GM18909 (cell line): ENCODE results near the gene GSN.

Source experiments
- ATAC-seq: cut with Tn5 transposase; IDR thresholded peaks from one replicate; pipeline ENCODE4 v1.9.1; 2021; ENCODE audit warnings: mild to moderate bottlenecking; ENCODE audit not compliant: unreplicated experiment, poor library complexity

Gene GSN

GRCh38 chr9:121317737-121318630 lies 50.0 kb downstream of the GSN start:
- no peak for ATAC-seq

GRCh38 chr9:121318631-121319382 lies 50.8 kb downstream of the GSN start:
- ATAC-seq: no peak

- no peak for ATAC-seq
These were observed 51.4 kb downstream of the GSN start for GRCh38 chr9:121319383-121319780.

GRCh38 chr9:121321016-121321503 lies 53.1 kb downstream of the GSN start:
- ATAC-seq: no peak

DNA sequence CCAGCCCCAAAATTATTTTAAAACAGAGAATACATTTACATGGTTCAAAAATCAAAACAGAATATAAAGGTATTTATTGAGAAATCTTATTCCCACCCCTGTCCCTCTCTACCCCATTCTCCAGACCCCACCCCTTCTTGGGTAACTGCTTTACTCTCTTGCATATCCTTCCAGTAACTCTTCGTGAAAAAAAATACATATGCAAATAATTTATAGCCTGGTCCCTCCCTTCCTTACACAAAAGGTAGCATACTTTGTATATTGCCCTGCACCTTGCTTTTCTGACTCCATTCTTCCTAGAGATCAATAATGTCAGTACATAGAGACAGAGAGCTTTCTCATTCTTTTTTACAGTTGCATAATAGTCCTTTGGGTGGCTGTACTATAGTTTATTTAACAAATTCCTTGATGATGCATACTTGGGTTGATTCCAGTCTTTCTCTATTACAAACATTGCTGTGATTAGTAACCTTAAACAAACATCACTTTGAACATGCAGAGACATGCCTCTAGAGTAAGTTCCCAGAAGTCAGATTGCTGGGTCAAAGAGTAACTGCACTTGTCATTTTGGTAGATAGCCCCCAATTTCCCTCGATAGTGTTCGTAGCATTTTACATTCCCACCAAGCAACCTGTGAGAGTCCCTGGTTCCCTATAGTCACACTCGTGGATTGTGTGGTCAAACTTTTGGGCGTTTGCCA lies 54.2 kb downstream of the GSN start:
- no peak for ATAC-seq

GRCh38 chr9:121322737-121323448 lies 54.9 kb downstream of the GSN start:
- no peak for ATAC-seq

DNA sequence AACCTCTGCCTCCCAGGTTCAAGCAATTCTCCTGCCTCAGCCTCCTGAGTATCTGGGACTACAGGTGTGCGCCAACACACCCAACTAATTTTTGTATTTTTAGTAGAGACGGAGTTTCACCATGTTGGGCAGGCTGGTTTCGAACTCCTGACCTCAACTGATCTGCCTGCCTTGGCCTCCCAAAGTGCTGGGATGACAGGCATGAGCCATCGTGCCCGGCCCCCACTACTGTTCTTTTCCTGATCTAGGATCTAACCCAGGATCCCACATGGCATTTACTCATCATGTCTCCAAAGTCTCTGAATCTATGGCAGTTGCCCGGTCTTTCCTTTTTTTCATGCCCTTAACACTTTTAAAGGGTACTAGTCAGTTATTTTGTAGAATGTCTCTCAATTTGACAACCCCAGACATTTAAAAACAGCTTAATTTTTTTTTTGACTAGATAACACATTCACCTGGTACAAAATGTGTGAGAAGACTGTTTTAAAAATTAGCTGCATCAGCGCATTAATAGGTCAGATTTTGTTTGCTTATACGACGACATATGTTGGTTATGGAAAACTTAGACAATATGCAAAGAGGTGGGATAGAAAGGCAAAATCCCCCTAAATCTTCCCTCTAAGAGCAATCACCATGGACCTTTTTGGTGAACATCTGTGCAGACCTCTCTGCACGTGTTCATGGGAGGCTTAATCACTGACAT lies 55.6 kb downstream of the GSN start:
- ATAC-seq: no peak

DNA sequence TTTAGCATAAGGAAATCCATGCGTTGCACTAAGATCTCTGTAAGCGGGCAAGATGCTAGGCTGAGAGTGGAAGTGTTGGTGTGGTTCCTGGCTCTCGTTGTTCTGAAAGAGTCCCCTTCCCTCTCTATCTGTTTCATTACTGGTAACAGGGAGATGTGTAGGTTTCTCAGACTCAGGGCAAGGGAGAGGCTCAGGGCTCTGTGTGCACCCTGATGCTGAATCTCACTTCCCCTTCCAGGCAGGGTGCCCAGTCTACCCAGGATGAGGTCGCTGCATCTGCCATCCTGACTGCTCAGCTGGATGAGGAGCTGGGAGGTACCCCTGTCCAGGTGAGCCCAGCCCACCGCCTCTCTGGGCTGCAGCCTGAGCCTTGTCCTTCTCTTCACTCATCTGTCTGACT lies 56.4 kb downstream of the GSN start:
- no peak for ATAC-seq

DNA sequence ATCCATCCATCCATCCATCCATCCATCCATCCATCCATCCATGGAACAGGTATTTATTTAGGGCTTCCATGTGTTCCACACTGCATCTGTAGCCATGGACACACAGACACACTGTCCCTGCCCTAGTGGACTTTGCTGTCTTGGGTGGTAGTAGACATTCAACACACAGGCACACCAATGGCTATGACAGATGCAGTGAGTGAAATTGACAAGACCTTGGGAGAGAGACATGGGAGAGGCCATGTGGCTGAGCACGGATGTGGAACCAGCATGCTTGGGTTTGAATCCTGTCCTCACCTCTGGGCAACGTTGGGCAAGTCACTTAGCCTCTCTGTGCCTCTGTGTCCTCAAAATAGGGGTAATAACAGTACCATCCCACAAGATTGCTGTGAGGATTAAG lies 56.8 kb downstream of the GSN start:
- ATAC-seq: no peak

DNA sequence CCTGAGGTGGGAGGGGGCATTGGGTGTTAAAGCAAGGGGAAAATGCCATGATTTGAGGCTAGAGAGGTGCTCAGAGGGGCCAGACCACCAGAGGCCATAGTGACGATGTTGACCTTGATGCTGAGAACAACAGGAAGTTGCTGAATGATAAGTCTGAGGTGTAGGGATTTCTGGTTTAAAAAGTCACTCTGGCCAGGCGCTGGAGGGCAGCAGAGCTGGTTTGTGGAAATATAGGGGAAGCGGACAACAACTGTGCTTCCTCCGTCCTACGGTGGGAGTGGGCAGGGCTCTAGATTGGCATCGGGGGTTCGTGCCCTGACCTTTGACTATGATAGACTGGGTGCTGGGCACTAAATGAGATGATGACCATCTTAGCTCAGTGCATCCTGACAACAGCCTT lies 57.4 kb downstream of the GSN start:
- ATAC-seq: no peak

DNA sequence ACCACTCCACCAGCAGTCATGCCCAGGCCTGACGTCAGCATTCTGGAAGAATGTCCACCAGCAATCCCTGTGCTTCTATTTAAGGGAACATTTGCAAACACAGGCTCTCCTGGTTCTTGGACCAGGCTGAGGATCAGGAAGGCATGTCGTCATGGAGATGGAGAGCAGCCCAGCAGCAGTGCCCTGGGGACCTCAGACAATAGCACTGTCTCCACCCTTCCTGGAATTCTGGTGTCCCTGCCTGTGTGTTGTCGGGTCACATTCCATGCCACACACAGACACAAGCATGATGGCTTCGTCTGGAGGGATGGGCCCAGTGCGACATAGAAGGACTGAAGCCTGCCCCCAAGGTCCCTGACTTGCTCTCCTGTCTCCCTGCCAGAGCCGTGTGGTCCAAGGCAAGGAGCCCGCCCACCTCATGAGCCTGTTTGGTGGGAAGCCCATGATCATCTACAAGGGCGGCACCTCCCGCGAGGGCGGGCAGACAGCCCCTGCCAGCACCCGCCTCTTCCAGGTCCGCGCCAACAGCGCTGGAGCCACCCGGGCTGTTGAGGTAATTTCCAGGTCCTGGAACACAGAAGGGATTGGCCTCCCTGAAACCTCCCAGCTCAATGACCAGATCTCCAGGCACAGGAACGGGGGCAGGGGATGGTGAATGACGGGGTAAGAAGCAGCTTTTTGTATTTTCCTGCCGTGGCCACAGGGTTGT lies 58.3 kb downstream of the GSN start:
- no peak for ATAC-seq

- ATAC-seq: no peak
These were observed 59.1 kb downstream of the GSN start for GRCh38 chr9:121326901-121327613.

DNA sequence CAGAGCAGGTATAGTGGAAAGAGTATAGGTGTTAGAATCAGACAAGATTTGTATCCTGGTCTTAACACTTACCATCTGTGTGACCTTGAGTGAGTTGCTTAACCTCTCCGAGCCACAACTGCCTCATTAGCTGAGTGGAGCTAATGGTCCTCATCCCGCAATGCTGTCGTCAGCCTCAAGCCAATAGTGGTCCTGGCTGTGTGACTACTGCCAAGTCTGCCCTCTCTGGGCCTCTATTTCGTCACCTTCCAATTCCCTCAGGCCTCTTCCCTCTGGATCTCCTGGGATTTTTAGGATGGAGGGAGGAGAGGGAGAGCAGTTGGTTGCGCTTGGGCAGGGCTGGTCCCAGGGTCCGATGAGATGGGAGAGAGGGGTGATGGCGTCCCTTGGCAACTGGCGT lies 60.5 kb downstream of the GSN start:
- ATAC-seq: no peak

DNA sequence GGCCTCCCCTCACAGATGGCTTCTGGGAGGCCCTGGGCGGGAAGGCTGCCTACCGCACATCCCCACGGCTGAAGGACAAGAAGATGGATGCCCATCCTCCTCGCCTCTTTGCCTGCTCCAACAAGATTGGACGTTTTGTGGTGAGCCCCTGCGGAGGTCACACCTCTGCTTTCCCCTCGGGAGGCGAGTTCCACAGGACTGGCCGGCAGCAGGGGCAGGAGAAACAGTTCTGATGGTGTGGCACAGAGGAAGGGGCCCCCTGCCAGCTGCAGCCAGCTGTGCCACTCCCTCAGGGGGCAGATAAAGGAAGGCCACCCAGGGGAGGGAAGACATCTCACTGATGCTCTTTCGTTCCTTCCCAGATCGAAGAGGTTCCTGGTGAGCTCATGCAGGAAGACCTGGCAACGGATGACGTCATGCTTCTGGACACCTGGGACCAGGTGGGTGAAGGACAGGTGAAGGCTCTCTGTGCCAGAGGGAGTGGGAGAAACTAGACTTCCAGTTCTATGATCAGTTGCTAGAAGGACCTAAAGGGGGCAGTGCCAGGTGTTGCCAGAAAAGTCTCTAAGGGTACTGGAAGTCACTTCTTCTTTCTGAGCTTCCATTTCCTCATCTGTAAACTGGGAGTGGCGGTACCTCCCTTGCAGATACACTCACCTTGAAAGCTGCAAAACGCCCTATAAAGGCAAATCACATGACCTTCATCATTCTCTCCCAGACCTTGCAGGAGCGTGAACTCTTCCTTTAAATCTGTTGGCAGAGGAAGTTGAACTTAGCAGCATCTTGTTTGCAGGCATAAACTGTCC lies 61.1 kb downstream of the GSN start:
- no peak for ATAC-seq

GRCh38 chr9:121331549-121331948 lies 63.6 kb downstream of the GSN start:
- no peak for ATAC-seq

DNA sequence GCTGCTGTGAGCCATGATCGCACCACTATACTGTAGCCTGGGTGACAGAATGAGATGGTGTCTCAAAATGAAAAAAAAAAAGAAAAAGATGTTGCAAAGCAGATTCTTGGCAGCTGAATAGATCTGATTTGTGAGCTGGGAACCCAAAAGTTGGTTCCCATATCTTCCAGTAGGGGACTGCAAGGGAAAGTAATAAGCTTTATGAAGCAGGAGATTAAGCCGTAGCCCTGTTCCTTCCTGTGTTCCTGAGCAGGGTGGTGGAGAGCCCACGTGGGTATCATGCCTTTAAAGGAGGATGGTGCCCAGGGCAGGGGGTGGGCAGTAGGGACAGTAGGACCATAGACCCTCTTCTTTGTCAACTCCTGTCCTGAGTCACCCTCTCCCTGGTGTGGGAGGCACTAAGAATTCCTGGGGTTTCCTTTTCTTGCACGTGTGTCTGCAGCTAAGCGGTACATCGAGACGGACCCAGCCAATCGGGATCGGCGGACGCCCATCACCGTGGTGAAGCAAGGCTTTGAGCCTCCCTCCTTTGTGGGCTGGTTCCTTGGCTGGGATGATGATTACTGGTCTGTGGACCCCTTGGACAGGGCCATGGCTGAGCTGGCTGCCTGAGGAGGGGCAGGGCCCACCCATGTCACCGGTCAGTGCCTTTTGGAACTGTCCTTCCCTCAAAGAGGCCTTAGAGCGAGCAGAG lies 64.2 kb downstream of the GSN start:
- no peak for ATAC-seq
